DOHH2 (cell line): ENCODE measurements around the gene EVI2A.

Experiments
- H3F3A ChIP-seq: fragments of 200-600 bp; sonication (generic), shearing (Covaris generic); 2 replicates; pipeline ENCODE4 v1.6.0; 2016; ENCODE audit warnings: antibody characterized with exemption, mild to moderate bottlenecking; ENCODE audit not compliant: control insufficient read depth, insufficient read depth
- H3K27ac ChIP-seq: fragments of 200-600 bp; sonication (generic); 2 replicates; pipeline ENCODE4 v1.5.1; 2014; ENCODE audit warnings: low read depth, mild to moderate bottlenecking, low read length, moderate library complexity
- H3K27me3 ChIP-seq: fragments of 200-600 bp; sonication (generic); 2 replicates; pipeline ENCODE4 v1.6.1; 2014; ENCODE audit warnings: mild to moderate bottlenecking, low read length, mixed read lengths; ENCODE audit not compliant: control insufficient read depth
- H3K36me3 ChIP-seq: fragments of 200-600 bp; sonication (generic); 2 replicates; pipeline ENCODE4 v1.6.1; 2014; ENCODE audit warnings: mild to moderate bottlenecking, low read length, moderate library complexity, mixed read lengths; ENCODE audit not compliant: control insufficient read depth
- H3K4me1 ChIP-seq: fragments of 200-600 bp; sonication (generic); 2 replicates; pipeline ENCODE4 v1.6.1; 2014; ENCODE audit warnings: mild to moderate bottlenecking, low read length, mixed read lengths; ENCODE audit not compliant: control insufficient read depth
- H3K4me2 ChIP-seq: fragments of 200-600 bp; sonication (generic); 2 replicates; pipeline ENCODE4 v1.6.0; 2014; ENCODE audit warnings: mild to moderate bottlenecking, low read length, moderate library complexity
- H3K4me3 ChIP-seq: fragments of 200-600 bp; sonication (generic); 2 replicates; pipeline ENCODE4 v1.5.1; 2014; ENCODE audit warnings: mild to moderate bottlenecking, low read length, mixed read lengths
- H3K79me2 ChIP-seq: fragments of 200-600 bp; sonication (generic); 2 replicates; pipeline ENCODE4 v1.6.1; 2014; ENCODE audit warnings: mild to moderate bottlenecking, low read length, mixed read lengths; ENCODE audit not compliant: control insufficient read depth
- H3K9me2 ChIP-seq: fragments of 200-600 bp; sonication (generic); replicated peaks from 2 replicates; pipeline ENCODE4 v1.6.1; 2014; ENCODE audit warnings: mild to moderate bottlenecking, low read length, mixed read lengths; ENCODE audit not compliant: control insufficient read depth
- H3K9me3 ChIP-seq: fragments of 200-600 bp; sonication (generic); 2 replicates; pipeline ENCODE4 v1.6.1; 2014; ENCODE audit warnings: antibody characterized with exemption, low read length, mixed read lengths; ENCODE audit not compliant: control insufficient read depth, insufficient read depth
- H4K20me1 ChIP-seq: fragments of 200-600 bp; sonication (generic); 2 replicates; pipeline ENCODE4 v1.6.0; 2014; ENCODE audit warnings: low read depth, mild to moderate bottlenecking, antibody characterized with exemption, low read length, moderate library complexity; ENCODE audit not compliant: control insufficient read depth, insufficient read depth
- EZH2phosphoT487 ChIP-seq: fragments of 200-600 bp; sonication (generic); IDR thresholded peaks from 2 replicates; pipeline ENCODE4 v1.6.1; 2017; ENCODE audit warnings: borderline replicate concordance, mild to moderate bottlenecking, antibody characterized with exemption, low read length, moderate library complexity, mixed read lengths
- TF ChIP-seq, protein P1 (sequence below): fragments of 200-600 bp; sonication (generic); IDR thresholded peaks from one replicate; pipeline ENCODE4 v1.5.1; 2014; ENCODE audit warnings: antibody characterized with exemption, mild to moderate bottlenecking, low read depth, low read length; ENCODE audit not compliant: poor library complexity, severe bottlenecking

EVI2A gene

GRCh38 chr17:31286587-31286986 is 34.8 kb downstream of the EVI2A start:
- Histone ChIP-seq H3K27ac (no peak overlapping the region), H3K79me2 (no peaks in the 10 kb centered on the region), H3K4me2 (no peak overlapping the region), H3K4me3 (no peak overlapping the region), H4K20me1 (no peaks in the 10 kb centered on the region), H3F3A (0 out of 2 replicates have a peak, but pooled peaks cover 3% of the 10 kb centered on the region), H3K9me2 (no peaks in the 10 kb centered on the region), H3K9me3 (no peaks in the 10 kb centered on the region), H3K4me1 (no peaks in the 10 kb centered on the region), H3K36me3 (0 out of 2 replicates have a peak, but pooled peaks cover 8% of the 10 kb centered on the region), H3K27me3 (no peaks in the 10 kb centered on the region)
- TF ChIP-seq, protein P1, sequence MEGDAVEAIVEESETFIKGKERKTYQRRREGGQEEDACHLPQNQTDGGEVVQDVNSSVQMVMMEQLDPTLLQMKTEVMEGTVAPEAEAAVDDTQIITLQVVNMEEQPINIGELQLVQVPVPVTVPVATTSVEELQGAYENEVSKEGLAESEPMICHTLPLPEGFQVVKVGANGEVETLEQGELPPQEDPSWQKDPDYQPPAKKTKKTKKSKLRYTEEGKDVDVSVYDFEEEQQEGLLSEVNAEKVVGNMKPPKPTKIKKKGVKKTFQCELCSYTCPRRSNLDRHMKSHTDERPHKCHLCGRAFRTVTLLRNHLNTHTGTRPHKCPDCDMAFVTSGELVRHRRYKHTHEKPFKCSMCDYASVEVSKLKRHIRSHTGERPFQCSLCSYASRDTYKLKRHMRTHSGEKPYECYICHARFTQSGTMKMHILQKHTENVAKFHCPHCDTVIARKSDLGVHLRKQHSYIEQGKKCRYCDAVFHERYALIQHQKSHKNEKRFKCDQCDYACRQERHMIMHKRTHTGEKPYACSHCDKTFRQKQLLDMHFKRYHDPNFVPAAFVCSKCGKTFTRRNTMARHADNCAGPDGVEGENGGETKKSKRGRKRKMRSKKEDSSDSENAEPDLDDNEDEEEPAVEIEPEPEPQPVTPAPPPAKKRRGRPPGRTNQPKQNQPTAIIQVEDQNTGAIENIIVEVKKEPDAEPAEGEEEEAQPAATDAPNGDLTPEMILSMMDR: no peak
- no peak for TF ChIP-seq EZH2phosphoT487

GRCh38 chr17:31283841-31284240 is 37.6 kb downstream of the EVI2A start:
- H3K9me3 ChIP-seq: no peaks in the 10 kb centered on the region
- no peak overlapping the region for H3K27ac ChIP-seq
- no peaks in the 10 kb centered on the region for H3K27me3 ChIP-seq
- H3K9me2 ChIP-seq: no peaks in the 10 kb centered on the region
- no peaks in the 10 kb centered on the region for H3K79me2 ChIP-seq
- no peak overlapping the region for H3K4me2 ChIP-seq
- no peak overlapping the region for H3K4me3 ChIP-seq
- TF ChIP-seq, protein P1: no peak
- TF ChIP-seq EZH2phosphoT487: no peak
- peaks cover 14% of the 10 kb centered on the region; the same call in 1 of the 2 replicates for H3K36me3 ChIP-seq
- H4K20me1 ChIP-seq: no peaks in the 10 kb centered on the region
- no peaks in the 10 kb centered on the region for H3K4me1 ChIP-seq
- H3F3A ChIP-seq: no peaks in the 10 kb centered on the region

DNA sequence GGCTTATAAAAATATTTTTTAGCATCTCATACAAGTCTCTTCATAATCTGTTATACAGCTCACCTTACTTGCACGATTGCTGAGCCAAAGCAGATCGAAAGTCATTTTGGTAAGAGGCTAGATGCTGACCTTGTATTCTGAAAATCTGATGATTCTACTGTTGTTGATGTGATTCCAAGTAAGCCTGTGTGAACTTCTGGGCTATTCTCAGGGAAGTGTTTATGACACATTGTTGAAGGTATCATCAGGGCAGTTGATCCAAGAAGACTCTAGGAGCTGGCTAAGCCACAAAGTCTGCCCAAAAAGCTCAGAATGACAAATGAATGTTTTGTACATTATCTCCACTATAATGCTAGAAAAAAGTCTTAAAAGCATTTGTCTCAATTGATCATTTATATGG is 40.4 kb downstream of the EVI2A start:
- TF ChIP-seq EZH2phosphoT487: no peak
- TF ChIP-seq, protein P1: no peak
- Histone ChIP-seq H3K4me2 (no peak overlapping the region), H3K9me3 (no peaks in the 10 kb centered on the region), H3K27me3 (no peaks in the 10 kb centered on the region), H3K4me3 (no peak overlapping the region), H3K79me2 (no peaks in the 10 kb centered on the region), H3K4me1 (no peaks in the 10 kb centered on the region), H3K27ac (no peak overlapping the region), H3K36me3 (peaks cover 28% of the 10 kb centered on the region), H4K20me1 (no peaks in the 10 kb centered on the region), H3K9me2 (no peaks in the 10 kb centered on the region), H3F3A (no peaks in the 10 kb centered on the region)

DNA sequence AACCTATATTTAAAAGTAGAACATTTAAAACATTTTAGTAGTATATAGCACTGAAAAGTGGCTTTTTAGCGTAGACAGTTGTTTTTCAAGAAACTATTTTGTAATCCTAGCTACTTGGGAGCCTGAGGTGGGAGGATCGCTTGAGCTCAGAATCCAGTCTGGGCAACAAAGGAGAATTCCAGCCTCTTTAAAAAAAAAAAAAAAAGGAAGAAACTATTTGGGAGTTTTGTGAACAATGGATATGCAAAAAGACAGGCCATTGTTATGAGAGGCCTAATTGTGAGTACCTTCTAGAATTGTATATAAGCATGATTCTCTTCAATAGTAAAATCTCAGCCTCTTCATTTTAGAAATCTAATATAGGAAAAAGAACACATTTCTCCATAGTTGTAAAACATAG is 42.0 kb downstream of the EVI2A start:
- no peak overlapping the region for H3K4me3 ChIP-seq
- no peaks in the 10 kb centered on the region for H4K20me1 ChIP-seq
- no peaks in the 10 kb centered on the region for H3K9me3 ChIP-seq
- no peaks in the 10 kb centered on the region for H3K9me2 ChIP-seq
- TF ChIP-seq, protein P1: no peak
- TF ChIP-seq EZH2phosphoT487: no peak
- no peak overlapping the region for H3K27ac ChIP-seq
- H3K4me2 ChIP-seq: no peak overlapping the region
- H3K4me1 ChIP-seq: no peaks in the 10 kb centered on the region
- no peaks in the 10 kb centered on the region for H3K27me3 ChIP-seq
- no peaks in the 10 kb centered on the region for H3F3A ChIP-seq
- H3K36me3 ChIP-seq: peaks cover 34% of the 10 kb centered on the region
- H3K79me2 ChIP-seq: no peaks in the 10 kb centered on the region
